K562 (cell line): ENCODE measurements around the gene BCCIP. TPM values are rescaled to one million over a fixed set of nuclear protein-coding genes. Genes with fewer than 3 reads are reported as not detected.

ENCODE experiments used
- ATAC-seq: fragments of 200-7000 bp; cut with Tn5 transposase; 3 replicates; pipeline ENCODE4 v1.9.1; 2020; ENCODE audit warnings: moderate library complexity
- BruUV-seq: library from RNA; stranded (reverse); fragments of 400-500 nt; replicated peaks from 2 replicates; lab custom pipeline; 2021; lab: Mats Ljungman, UMichigan
- CTCF ChIA-PET: fragments of 300-600 bp; formaldehyde crosslinking; extraction: SDS; loops from one replicate; lab custom pipeline; 2021; ENCODE audit warnings: low intra/inter-chr PET ratio; lab: Yijun Ruan, JAX
- POLR2A ChIA-PET: fragments of 300-600, 350-650 bp; sonication (Branson Sonifier 250); formaldehyde crosslinking; extraction: SDS; loops from one replicate; lab custom pipeline; 2021; ENCODE audit warnings: antibody characterized with exemption, inconsistent platforms; lab: Yijun Ruan, JAX
- DNase-seq, 4 experiments: peaks; one replicate each; pipeline versions ENCODE4 v3.0.0 to v3.0.0-alpha.2; 2011 to 2018; ENCODE audit warnings: low spot score in 3 of 4, mixed read lengths in 3 of 4; ENCODE audit errors: extremely low read depth in 1 of 4
- FAIRE-seq: peaks from 2 replicates; lab custom pipeline; 2011; peaks lifted over from hg19 to GRCh38; lab: Jason Lieb, UNC
- H2AFZ ChIP-seq: 2 replicates; pipeline ENCODE4 v1.6.0; 2011; ENCODE audit warnings: low read depth, low read length, control low read depth, inconsistent platforms
- H3K27ac ChIP-seq: fragments of 200-600 bp; 3 replicates; pipeline ENCODE4 v1.8.0; 2011; ENCODE audit warnings: low read depth, mild to moderate bottlenecking, control low read depth, inconsistent platforms, low read length, moderate library complexity, mixed read lengths; ENCODE audit errors: extremely low read depth
- H3K27me3 ChIP-seq, 2 experiments: fragments of 300-600 bp in 1 of 2; 2 replicates in 1 of 2; 3 replicates in 1 of 2; pipeline versions ENCODE4 v1.6.0 to v1.8.0; 2011; ENCODE audit warnings: inconsistent platforms in 2 of 2, low read length in 2 of 2, mild to moderate bottlenecking in 1 of 2, mixed read lengths in 1 of 2, moderate library complexity in 1 of 2; ENCODE audit not compliant: control insufficient read depth in 2 of 2, insufficient read depth in 2 of 2
- H3K36me3 ChIP-seq: fragments of 300-600 bp; 3 replicates; pipeline ENCODE4 v1.8.0; 2011; ENCODE audit warnings: mild to moderate bottlenecking, low read length, inconsistent platforms; ENCODE audit not compliant: control insufficient read depth, insufficient read depth
- H3K4me1 ChIP-seq, 2 experiments: fragments of 200-600 bp in 1 of 2; replicated peaks in 1 of 2; 2 replicates in 1 of 2; 3 replicates in 1 of 2; pipeline versions ENCODE4 v1.5.1 to v1.8.0; 2011; ENCODE audit warnings: inconsistent platforms in 2 of 2, low read length in 2 of 2, mild to moderate bottlenecking in 1 of 2, mixed read lengths in 1 of 2, moderate library complexity in 1 of 2; ENCODE audit not compliant: control insufficient read depth in 2 of 2, insufficient read depth in 2 of 2
- H3K4me2 ChIP-seq: 2 replicates; pipeline ENCODE4 v1.6.1; 2011; ENCODE audit warnings: low read length, control low read depth, inconsistent platforms, mixed read lengths; ENCODE audit not compliant: insufficient read depth
- H3K4me3 ChIP-seq: fragments of 200-600 bp; sonication (generic), shearing (Covaris generic); 2 replicates; pipeline ENCODE4 v1.5.1; 2016; ENCODE audit warnings: control low read depth, inconsistent platforms
- H3K79me2 ChIP-seq: fragments of 200-600 bp; 3 replicates; pipeline ENCODE4 v1.8.0; 2011; ENCODE audit warnings: low read length, inconsistent platforms; ENCODE audit not compliant: control insufficient read depth, insufficient read depth
- H3K9ac ChIP-seq, 2 experiments: 2 replicates each; pipeline versions ENCODE4 v1.6.0 to v1.6.1; 2011; ENCODE audit warnings: low read depth in 2 of 2, low read length in 2 of 2, control low read depth in 1 of 2, inconsistent platforms in 1 of 2, mild to moderate bottlenecking in 1 of 2, mixed read lengths in 1 of 2; ENCODE audit not compliant: insufficient read depth in 1 of 2
- H3K9me1 ChIP-seq: one replicate; pipeline ENCODE4 v1.6.0; 2011; ENCODE audit warnings: inconsistent platforms, mild to moderate bottlenecking, low read length, moderate library complexity; ENCODE audit not compliant: control insufficient read depth, insufficient read depth
- H3K9me3 ChIP-seq: replicated peaks from 2 replicates; pipeline ENCODE4 v1.5.1; 2011; ENCODE audit warnings: low read depth, low read length, inconsistent platforms; ENCODE audit not compliant: control insufficient read depth, insufficient read depth
- H4K20me1 ChIP-seq: replicated peaks from 2 replicates; pipeline ENCODE4 v1.6.1; 2011; ENCODE audit warnings: low read length, inconsistent platforms, mixed read lengths; ENCODE audit not compliant: control insufficient read depth, insufficient read depth
- BRF1 ChIP-seq: IDR thresholded peaks from 3 replicates; pipeline ENCODE4 v1.6.1; 2011; ENCODE audit warnings: borderline replicate concordance, mild to moderate bottlenecking; ENCODE audit not compliant: insufficient read length; ENCODE audit errors: extremely low read depth
- CHCHD3 ChIP-seq: fragments of 250-450 bp; sonication (Bioruptor Pico); IDR thresholded peaks from 2 replicates; pipeline ENCODE4 v2.1.2; 2022; ENCODE audit warnings: mild to moderate bottlenecking
- POLR2AphosphoS2 ChIP-seq: IDR thresholded peaks from 2 replicates; pipeline ENCODE4 v1.6.1; 2012; ENCODE audit warnings: low read length, improper control_type of control experiment
- SREBF2 ChIP-seq: sonication (generic); formaldehyde crosslinking; IDR thresholded peaks from 2 replicates; pipeline ENCODE4 v1.4.0; 2020; ENCODE audit warnings: mild to moderate bottlenecking, missing genetic modification reagents
- TBL1XR1 ChIP-seq, 2 experiments: IDR thresholded peaks; 2 replicates each; pipeline ENCODE4 v1.6.1; 2012; ENCODE audit warnings: improper control_type of control experiment in 2 of 2, low read length in 2 of 2, mild to moderate bottlenecking in 1 of 2
- ZFP36 ChIP-seq: fragments of 150-350 bp; IDR thresholded peaks from 2 replicates; pipeline ENCODE4 v1.6.1; 2018; ENCODE audit warnings: low read length, low read depth; ENCODE audit not compliant: partially characterized antibody
- WGBS: fragments of 100-300 bp; shearing (Covaris generic); methylation state at CpG from one replicate; pipeline ENCODE4 v1.1.6; 2016; ENCODE audit warnings: low coverage, mixed read lengths; ENCODE audit not compliant: insufficient coverage; ENCODE audit errors: missing lambda C conversion rate; 5-methylcytosine and 5-hydroxymethylcytosine counted together
- in situ Hi-C: fragments of 300-500 bp; cut with MboI; formaldehyde crosslinking; loops from 4 replicates; pipeline ENCODE4 v1.15.0; 2018; ENCODE audit warnings: inconsistent platforms, mixed read lengths
- intact Hi-C: fragments of 100-400 bp; cut with micrococcal nuclease; formaldehyde crosslinking; loops from 2 replicates; pipeline ENCODE4 v1.14.2; 2022
- polyA plus RNA-seq, 8 experiments: library from polyadenylated mRNA; depleted of rRNA in 4 of 8; stranded (reverse) in 5 of 8; unstranded in 3 of 8; fragments of >200 nt; fragmentation: Nextera tagmentation in 2 of 8; fragmentation: Illumina TruSeq in 1 of 8; extraction: Ambion mirVana in 2 of 8; extraction: Trizol in 1 of 8; gene quantifications; 2 replicates each; pipeline versions ENCODE4 v1.2.1 to v1.2.3, GENCODE V29; 2011 to 2014; ENCODE audit warnings: inconsistent platforms in 1 of 8, missing spikeins in 1 of 8
- total RNA-seq, 7 experiments: library from RNA; depleted of rRNA in 6 of 7; stranded (reverse); fragments of >200 nt in 6 of 7; fragmentation: Illumina TruSeq in 2 of 7; extraction: Trizol in 2 of 7; gene quantifications; 2 replicates each; pipeline versions ENCODE4 v1.2.1 to v1.2.3, GENCODE V29; 2011 to 2021; ENCODE audit warnings: low replicate concordance in 1 of 7
- TF ChIP-seq, protein P1 (sequence below): fragments of 450-650 bp; IDR thresholded peaks from 2 replicates; pipeline ENCODE4 v1.6.1; 2018; ENCODE audit not compliant: partially characterized antibody

BCCIP gene
- total and polyA plus RNA-seq, 9 of the 15 experiments (the other 6 are each of a cell fraction or from before 2014, with no cell fraction given): 95.1 to 204 (median 163) TPM

GRCh38 chr10:125777806-125778205 is 45.5 kb upstream of the BCCIP start:
- no peak overlapping the region for H3K4me2 ChIP-seq
- in situ Hi-C loops (no loop called here), intact Hi-C loops (no loop called here)
- H3K27me3 ChIP-seq: no peaks in the 10 kb centered on the region
- FAIRE-seq (no peak), ATAC-seq (no peak), DNase-seq (no peak)
- no TSS peak for BruUV-seq
- no peaks in the 10 kb centered on the region for H3K36me3 ChIP-seq
- H3K4me3 ChIP-seq: no peak overlapping the region
- no peak overlapping the region for H3K9ac ChIP-seq
- H3K4me1 ChIP-seq: peaks cover 0 to 9% of the 10 kb centered on the region in 2 experiments; a peak in 2 of 5 replicates
- WGBS: 37% methylated on average over 5 of the region's 9 CpGs
- H4K20me1 ChIP-seq: no peaks in the 10 kb centered on the region
- no peak overlapping the region for H3K27ac ChIP-seq
- ChIA-PET POLR2A (no interaction called here), CTCF (no interaction called here)
- no peak overlapping the region for H2AFZ ChIP-seq
- no peak for TF ChIP-seq SREBF2 (CRISPR knock-in tag)
- TF ChIP-seq ZFP36: no peak
- TF ChIP-seq BRF1: no peak
- TF ChIP-seq, protein P1, sequence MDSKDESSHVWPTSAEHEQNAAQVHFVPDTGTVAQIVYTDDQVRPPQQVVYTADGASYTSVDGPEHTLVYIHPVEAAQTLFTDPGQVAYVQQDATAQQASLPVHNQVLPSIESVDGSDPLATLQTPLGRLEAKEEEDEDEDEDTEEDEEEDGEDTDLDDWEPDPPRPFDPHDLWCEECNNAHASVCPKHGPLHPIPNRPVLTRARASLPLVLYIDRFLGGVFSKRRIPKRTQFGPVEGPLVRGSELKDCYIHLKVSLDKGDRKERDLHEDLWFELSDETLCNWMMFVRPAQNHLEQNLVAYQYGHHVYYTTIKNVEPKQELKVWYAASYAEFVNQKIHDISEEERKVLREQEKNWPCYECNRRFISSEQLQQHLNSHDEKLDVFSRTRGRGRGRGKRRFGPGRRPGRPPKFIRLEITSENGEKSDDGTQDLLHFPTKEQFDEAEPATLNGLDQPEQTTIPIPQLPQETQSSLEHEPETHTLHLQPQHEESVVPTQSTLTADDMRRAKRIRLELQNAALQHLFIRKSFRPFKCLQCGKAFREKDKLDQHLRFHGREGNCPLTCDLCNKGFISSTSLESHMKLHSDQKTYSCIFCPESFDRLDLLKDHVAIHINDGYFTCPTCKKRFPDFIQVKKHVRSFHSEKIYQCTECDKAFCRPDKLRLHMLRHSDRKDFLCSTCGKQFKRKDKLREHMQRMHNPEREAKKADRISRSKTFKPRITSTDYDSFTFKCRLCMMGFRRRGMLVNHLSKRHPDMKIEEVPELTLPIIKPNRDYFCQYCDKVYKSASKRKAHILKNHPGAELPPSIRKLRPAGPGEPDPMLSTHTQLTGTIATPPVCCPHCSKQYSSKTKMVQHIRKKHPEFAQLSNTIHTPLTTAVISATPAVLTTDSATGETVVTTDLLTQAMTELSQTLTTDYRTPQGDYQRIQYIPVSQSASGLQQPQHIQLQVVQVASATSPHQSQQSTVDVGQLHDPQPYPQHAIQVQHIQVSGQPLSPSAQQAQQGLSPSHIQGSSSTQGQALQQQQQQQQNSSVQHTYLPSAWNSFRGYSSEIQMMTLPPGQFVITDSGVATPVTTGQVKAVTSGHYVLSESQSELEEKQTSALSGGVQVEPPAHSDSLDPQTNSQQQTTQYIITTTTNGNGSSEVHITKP: no peak
- no peak for TF ChIP-seq CHCHD3 (CRISPR knock-in tag)
- TF ChIP-seq POLR2AphosphoS2: no peak
- no peak for TF ChIP-seq TBL1XR1 (IDR thresholded peaks at IDR 0.05; ENCODE audit: low read length in 2 of 2)
- no peaks in the 10 kb centered on the region for H3K79me2 ChIP-seq
- H3K9me3 ChIP-seq: no peaks in the 10 kb centered on the region
- no peaks in the 10 kb centered on the region for H3K9me1 ChIP-seq
